Non-pigmented ciliary epithelial cell (primary cell): ENCODE measurements around the gene GPATCH4.

Experiments
- DNase-seq: peaks from one replicate; pipeline ENCODE4 v3.0.0-alpha.2; 2010; ENCODE audit warnings: low read depth

Gene GPATCH4

GRCh38 chr1:156547434-156547833, 53.8 kb downstream of the GPATCH4 start:
- no peak for DNase-seq

- no peak for DNase-seq
Measured at GRCh38 chr1:156546267-156546666, 55.0 kb downstream of the GPATCH4 start.

- no peak for DNase-seq
Measured at GRCh38 chr1:156544592-156545102, 56.6 kb downstream of the GPATCH4 start.
